CD14-positive monocyte (primary cell): Measurements from ENCODE around the gene ERGIC1. TPM values are rescaled to one million over a fixed set of nuclear protein-coding genes. Genes with fewer than 3 reads are reported as not detected.
"Not testable (repeated sequence)": the region's sequence is repeated elsewhere in the genome, so short reads cannot be mapped to it uniquely, and the experiment has no call there.

ENCODE experiments used
- DNase-seq, 3 donors: peaks; one replicate each; pipeline ENCODE4 v3.0.0-alpha.2; 2011 to 2022
- H2AFZ ChIP-seq: 2 replicates; pipeline ENCODE4 v1.6.0; 2012; ENCODE audit warnings: mild to moderate bottlenecking, low read depth, low read length, inconsistent platforms; ENCODE audit not compliant: insufficient read depth, poor library complexity, severe bottlenecking
- H3K27ac ChIP-seq, 2 donors: 1 replicate in 1 of 2; 2 replicates in 1 of 2; pipeline ENCODE4 v1.5.1; 2012 to 2013; ENCODE audit warnings: low read length in 2 of 2, control low read depth in 1 of 2, inconsistent platforms in 1 of 2, low read depth in 1 of 2, mild to moderate bottlenecking in 1 of 2
- H3K27me3 ChIP-seq, 2 donors: one replicate each; pipeline versions ENCODE4 v1.6.0 to v1.6.1; 2011 to 2013; ENCODE audit warnings: low read length in 2 of 2; ENCODE audit not compliant: control insufficient read depth in 2 of 2, insufficient read depth in 2 of 2
- H3K36me3 ChIP-seq, 2 donors: replicated peaks in 1 of 2; 1 replicate in 1 of 2; 2 replicates in 1 of 2; pipeline versions ENCODE4 v1.5.1 to v1.6.1; 2012 to 2013; ENCODE audit warnings: low read length in 2 of 2, control low read depth in 1 of 2, inconsistent platforms in 1 of 2, mild to moderate bottlenecking in 1 of 2; ENCODE audit not compliant: insufficient read depth in 2 of 2, control insufficient read depth in 1 of 2
- H3K4me1 ChIP-seq, 2 donors: 1 replicate in 1 of 2; 2 replicates in 1 of 2; pipeline versions ENCODE4 v1.5.1 to v1.6.1; 2012 to 2013; ENCODE audit warnings: low read length in 2 of 2, control low read depth in 1 of 2, inconsistent platforms in 1 of 2, mild to moderate bottlenecking in 1 of 2, moderate library complexity in 1 of 2; ENCODE audit not compliant: insufficient read depth in 2 of 2, control insufficient read depth in 1 of 2
- H3K4me2 ChIP-seq: replicated peaks from 2 replicates; pipeline ENCODE3; 2012; ENCODE audit warnings: low read length, moderate library complexity, mild to moderate bottlenecking; ENCODE audit not compliant: poor library complexity, severe bottlenecking; ENCODE audit errors: extremely low read depth
- H3K4me3 ChIP-seq, 3 experiments: fragments of 200-600 bp in 1 of 3; sonication (generic) in 1 of 3; replicated peaks in 1 of 3; 1 replicate in 2 of 3; 2 replicates in 1 of 3; pipeline ENCODE4 v1.5.1; 2011 to 2013; ENCODE audit warnings: low read length in 3 of 3, mild to moderate bottlenecking in 3 of 3, control low read depth in 2 of 3, low read depth in 2 of 3, inconsistent platforms in 1 of 3, moderate library complexity in 1 of 3
- H3K79me2 ChIP-seq: 2 replicates; pipeline ENCODE4 v1.6.0; 2012; ENCODE audit warnings: mild to moderate bottlenecking, control low read depth, inconsistent platforms, low read length, moderate library complexity; ENCODE audit not compliant: insufficient read depth
- H3K9ac ChIP-seq: 2 replicates; pipeline ENCODE4 v1.6.0; 2017; ENCODE audit warnings: low read length, mild to moderate bottlenecking; ENCODE audit not compliant: insufficient read depth, poor library complexity, severe bottlenecking
- H3K9me3 ChIP-seq, 2 donors: replicated peaks in 1 of 2; 1 replicate in 1 of 2; 2 replicates in 1 of 2; pipeline versions ENCODE4 v1.5.1 to v1.6.1; 2012 to 2013; ENCODE audit warnings: low read length in 2 of 2, control low read depth in 1 of 2; ENCODE audit not compliant: control insufficient read depth in 1 of 2, insufficient read depth in 1 of 2
- H4K20me1 ChIP-seq: 2 replicates; pipeline ENCODE4 v1.6.0; 2012; ENCODE audit warnings: mild to moderate bottlenecking, low read length, control low read depth, moderate library complexity; ENCODE audit not compliant: insufficient read depth
- H3K27ac Mint-ChIP-seq, 7 donors: one replicate each; pipeline ENCODE4 v1.8.0; 2020; ENCODE audit warnings: mild to moderate bottlenecking in 7 of 7, mixed read lengths in 7 of 7, moderate library complexity in 6 of 7, inconsistent platforms in 2 of 7
- H3K27me3 Mint-ChIP-seq, 3 donors: one replicate each; pipeline ENCODE4 v1.8.0; 2021 to 2022; ENCODE audit warnings: low read depth in 3 of 3, mild to moderate bottlenecking in 3 of 3, mixed read lengths in 3 of 3, moderate library complexity in 3 of 3, inconsistent platforms in 1 of 3
- H3K36me3 Mint-ChIP-seq, 2 donors: one replicate each; pipeline ENCODE4 v1.8.0; 2020; ENCODE audit warnings: mixed read lengths in 2 of 2, inconsistent platforms in 1 of 2, mild to moderate bottlenecking in 1 of 2
- H3K4me1 Mint-ChIP-seq: one replicate; pipeline ENCODE4 v1.8.0; 2020; ENCODE audit warnings: mild to moderate bottlenecking, mixed read lengths
- H3K4me3 Mint-ChIP-seq, 2 donors: one replicate each; pipeline ENCODE4 v1.8.0; 2020; ENCODE audit warnings: mild to moderate bottlenecking in 2 of 2, mixed read lengths in 2 of 2, moderate library complexity in 1 of 2
- H3K9me3 Mint-ChIP-seq, 7 donors: one replicate each; pipeline ENCODE4 v1.8.0; 2020 to 2022; ENCODE audit warnings: mixed read lengths in 7 of 7, mild to moderate bottlenecking in 6 of 7, moderate library complexity in 6 of 7, inconsistent platforms in 2 of 7
- CTCF ChIP-seq: fragments of 200-600 bp; IDR thresholded peaks from one replicate; pipeline ENCODE4 v1.8.0; 2022; ENCODE audit warnings: antibody characterized with exemption, mild to moderate bottlenecking
- WGBS: methylation state at CpG from one replicate; pipeline ENCODE4 v1.1.5; 2013; ENCODE audit warnings: missing lambda C conversion rate; ENCODE audit not compliant: insufficient coverage; 5-methylcytosine and 5-hydroxymethylcytosine counted together
- intact Hi-C, 2 donors: fragments of 100-400 bp; cut with micrococcal nuclease; formaldehyde crosslinking; loops; one replicate each; pipeline versions ENCODE4 v1.15.0 to v1.15.1; 2023
- polyA plus RNA-seq, 3 donors: library from polyadenylated mRNA; depleted of rRNA in 1 of 3; unstranded in 2 of 3; stranded (reverse) in 1 of 3; fragments of 300-500 nt in 2 of 3; fragments of >200 nt in 1 of 3; fragmentation: Illumina TruSeq in 2 of 3; gene quantifications; 1 replicate in 2 of 3; 2 replicates in 1 of 3; pipeline ENCODE4 v1.2.3, GENCODE V29; 2012 to 2021

The ERGIC1 gene
- polyA plus RNA-seq, 3 donors = 28.3 to 76.2 (median 34.1) TPM

- peak overlapping the region in 1 of 7 donors; percentile 22 for H3K27ac Mint-ChIP-seq
- Histone ChIP-seq H3K36me3 (peaks cover 0 to 8% of the 10 kb centered on the region in 2 donors), H3K4me3 (no peak overlapping the region), H3K9me3 (no peaks in the 10 kb centered on the region), H4K20me1 (peaks cover 17% of the 10 kb centered on the region), H3K79me2 (no peaks in the 10 kb centered on the region), H2AFZ (no peak overlapping the region), H3K27ac (no peak overlapping the region), H3K4me1 (peaks cover 0 to 4% of the 10 kb centered on the region in 2 donors), H3K4me2 (no peak overlapping the region), H3K27me3 (no peaks in the 10 kb centered on the region), H3K9ac (no peak overlapping the region)
- H3K4me1 Mint-ChIP-seq = peaks cover 24% of the 10 kb centered on the region
- intact Hi-C loops = no loop called here
- DNase-seq = no peak
- TF ChIP-seq CTCF = no peak
- H3K4me3 Mint-ChIP-seq = no peak overlapping the region
- 64% methylated on average over 2 of the region's 4 CpGs for WGBS
- H3K36me3 Mint-ChIP-seq = peaks cover 20 to 22% of the 10 kb centered on the region in 2 donors
- no peaks in the 10 kb centered on the region for H3K9me3 Mint-ChIP-seq
- H3K27me3 Mint-ChIP-seq = peaks cover 0 to 7% (median 2%) of the 10 kb centered on the region in 3 donors
These were observed 12.6 kb downstream of the ERGIC1 start for GRCh38 chr5:172846677-172847076.

GRCh38 chr5:172847584-172847983 lies 13.5 kb downstream of the ERGIC1 start:
- H3K4me1 ChIP-seq, H3K4me3 ChIP-seq, H3K9me3 ChIP-seq, H3K9me3 Mint-ChIP-seq, DNase-seq, H2AFZ ChIP-seq, H3K9ac ChIP-seq, H3K4me3 Mint-ChIP-seq, H3K27me3 Mint-ChIP-seq, H3K4me2 ChIP-seq, H3K27ac ChIP-seq, H3K27ac Mint-ChIP-seq, H3K27me3 ChIP-seq, intact Hi-C loops, H3K79me2 ChIP-seq, H3K36me3 ChIP-seq: not testable (repeated sequence)
- H4K20me1 ChIP-seq = peaks cover 24% of the 10 kb centered on the region
- peaks cover 20 to 22% of the 10 kb centered on the region in 2 donors for H3K36me3 Mint-ChIP-seq
- 94% methylated on average over 5 of the region's 13 CpGs for WGBS
- peaks cover 26% of the 10 kb centered on the region for H3K4me1 Mint-ChIP-seq
